Loucy (cell line): ENCODE measurements around the gene TMTC2.

Source experiments
- H2AFZ ChIP-seq: fragments of 200-600 bp; sonication (generic); 2 replicates; pipeline ENCODE4 v1.6.0; 2016; ENCODE audit warnings: antibody characterized with exemption, mild to moderate bottlenecking, low read length, moderate library complexity
- H3F3A ChIP-seq: fragments of 200-600 bp; 2 replicates; pipeline ENCODE4 v1.6.0; 2016; ENCODE audit warnings: antibody characterized with exemption, low read depth, mild to moderate bottlenecking
- H3K27me3 ChIP-seq: fragments of 200-600 bp; sonication (generic); 2 replicates; pipeline ENCODE4 v1.6.1; 2014; ENCODE audit warnings: low read length, mild to moderate bottlenecking; ENCODE audit not compliant: insufficient read depth, poor library complexity, severe bottlenecking
- H3K36me3 ChIP-seq: fragments of 200-600 bp; sonication (generic); 2 replicates; pipeline ENCODE4 v1.6.1; 2016; ENCODE audit warnings: low read length; ENCODE audit not compliant: insufficient read depth
- H3K4me1 ChIP-seq: fragments of 200-600 bp; sonication (generic); 2 replicates; pipeline ENCODE4 v1.5.1; 2014; ENCODE audit warnings: low read length, mild to moderate bottlenecking; ENCODE audit not compliant: insufficient read depth, poor library complexity, severe bottlenecking
- H3K4me2 ChIP-seq: fragments of 200-600 bp; sonication (generic); 2 replicates; pipeline ENCODE4 v1.6.0; 2014; ENCODE audit warnings: antibody characterized with exemption, low read length, low read depth, mild to moderate bottlenecking; ENCODE audit not compliant: poor library complexity, severe bottlenecking
- H3K4me3 ChIP-seq: fragments of 200-600 bp; sonication (generic); 2 replicates; pipeline ENCODE4 v1.5.1; 2014; ENCODE audit warnings: low read length, mild to moderate bottlenecking, mixed read lengths; ENCODE audit not compliant: poor library complexity, severe bottlenecking
- H3K79me2 ChIP-seq: fragments of 200-600 bp; sonication (generic); 2 replicates; pipeline ENCODE4 v1.6.1; 2014; ENCODE audit warnings: low read length; ENCODE audit not compliant: insufficient read depth
- H3K9ac ChIP-seq: fragments of 200-600 bp; sonication (generic); 2 replicates; pipeline ENCODE4 v1.6.0; 2014; ENCODE audit warnings: mild to moderate bottlenecking, low read depth, low read length, moderate library complexity; ENCODE audit not compliant: poor library complexity, severe bottlenecking
- H3K9me2 ChIP-seq: fragments of 200-600 bp; sonication (generic); replicated peaks from 2 replicates; pipeline ENCODE4 v1.6.1; 2016; ENCODE audit warnings: low read depth, low read length, mixed read lengths
- H3K9me3 ChIP-seq: fragments of 200-600 bp; sonication (generic); 2 replicates; pipeline ENCODE4 v1.6.1; 2014; ENCODE audit warnings: mild to moderate bottlenecking, antibody characterized with exemption, low read length, low read depth; ENCODE audit not compliant: insufficient read depth
- H4K20me1 ChIP-seq: fragments of 200-600 bp; sonication (generic); 2 replicates; pipeline ENCODE4 v1.6.0; 2014; ENCODE audit warnings: antibody characterized with exemption, low read length, mild to moderate bottlenecking; ENCODE audit not compliant: insufficient read depth, poor library complexity, severe bottlenecking
- EZH2phosphoT487 ChIP-seq: fragments of 200-600 bp; IDR thresholded peaks from 2 replicates; pipeline ENCODE4 v1.6.1; 2018; ENCODE audit warnings: antibody characterized with exemption, mild to moderate bottlenecking, moderate library complexity, borderline replicate concordance
- TF ChIP-seq, protein P1 (sequence below): fragments of 200-600 bp; sonication (generic); conservative IDR thresholded peaks from 2 replicates; pipeline ENCODE4 v1.5.1; 2014; ENCODE audit warnings: mild to moderate bottlenecking, antibody characterized with exemption, low read length

Gene TMTC2

DNA sequence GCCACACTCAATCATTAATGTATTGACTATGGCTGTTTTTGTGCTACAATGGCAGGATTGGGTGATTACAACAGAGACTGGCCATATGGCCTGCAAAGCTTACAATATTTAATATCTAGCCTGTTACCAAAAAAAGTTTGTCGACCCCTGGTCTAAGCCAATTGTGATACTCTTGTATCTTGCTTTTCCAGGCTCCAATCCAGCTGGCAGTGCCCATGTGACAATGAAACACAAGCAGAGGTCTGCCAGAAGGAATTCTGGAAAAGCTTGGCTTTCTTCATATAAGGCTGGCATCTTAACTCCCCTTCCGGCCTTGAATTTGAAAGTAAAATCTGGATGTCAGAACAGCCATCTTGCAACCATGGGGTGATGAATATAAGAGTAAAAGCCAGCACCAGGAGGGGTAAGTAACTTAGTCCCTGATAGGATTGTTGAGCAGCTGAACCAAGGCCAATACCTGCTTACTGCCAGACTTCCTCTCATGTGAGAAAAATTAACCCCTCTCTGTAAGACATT is 458.7 kb downstream of the TMTC2 start:
- H3F3A ChIP-seq: no peaks in the 10 kb centered on the region
- no peaks in the 10 kb centered on the region for H3K4me1 ChIP-seq
- H3K79me2 ChIP-seq: no peaks in the 10 kb centered on the region
- TF ChIP-seq EZH2phosphoT487: no peak
- TF ChIP-seq, protein P1, sequence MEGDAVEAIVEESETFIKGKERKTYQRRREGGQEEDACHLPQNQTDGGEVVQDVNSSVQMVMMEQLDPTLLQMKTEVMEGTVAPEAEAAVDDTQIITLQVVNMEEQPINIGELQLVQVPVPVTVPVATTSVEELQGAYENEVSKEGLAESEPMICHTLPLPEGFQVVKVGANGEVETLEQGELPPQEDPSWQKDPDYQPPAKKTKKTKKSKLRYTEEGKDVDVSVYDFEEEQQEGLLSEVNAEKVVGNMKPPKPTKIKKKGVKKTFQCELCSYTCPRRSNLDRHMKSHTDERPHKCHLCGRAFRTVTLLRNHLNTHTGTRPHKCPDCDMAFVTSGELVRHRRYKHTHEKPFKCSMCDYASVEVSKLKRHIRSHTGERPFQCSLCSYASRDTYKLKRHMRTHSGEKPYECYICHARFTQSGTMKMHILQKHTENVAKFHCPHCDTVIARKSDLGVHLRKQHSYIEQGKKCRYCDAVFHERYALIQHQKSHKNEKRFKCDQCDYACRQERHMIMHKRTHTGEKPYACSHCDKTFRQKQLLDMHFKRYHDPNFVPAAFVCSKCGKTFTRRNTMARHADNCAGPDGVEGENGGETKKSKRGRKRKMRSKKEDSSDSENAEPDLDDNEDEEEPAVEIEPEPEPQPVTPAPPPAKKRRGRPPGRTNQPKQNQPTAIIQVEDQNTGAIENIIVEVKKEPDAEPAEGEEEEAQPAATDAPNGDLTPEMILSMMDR: no peak
- H3K9me2 ChIP-seq: no peaks in the 10 kb centered on the region
- H3K9me3 ChIP-seq: no peaks in the 10 kb centered on the region
- H3K4me3 ChIP-seq: no peak overlapping the region
- H3K9ac ChIP-seq: no peak overlapping the region
- no peaks in the 10 kb centered on the region for H3K27me3 ChIP-seq
- no peaks in the 10 kb centered on the region for H4K20me1 ChIP-seq
- H2AFZ ChIP-seq: no peak overlapping the region
- H3K36me3 ChIP-seq: no peaks in the 10 kb centered on the region
- H3K4me2 ChIP-seq: no peak overlapping the region

DNA sequence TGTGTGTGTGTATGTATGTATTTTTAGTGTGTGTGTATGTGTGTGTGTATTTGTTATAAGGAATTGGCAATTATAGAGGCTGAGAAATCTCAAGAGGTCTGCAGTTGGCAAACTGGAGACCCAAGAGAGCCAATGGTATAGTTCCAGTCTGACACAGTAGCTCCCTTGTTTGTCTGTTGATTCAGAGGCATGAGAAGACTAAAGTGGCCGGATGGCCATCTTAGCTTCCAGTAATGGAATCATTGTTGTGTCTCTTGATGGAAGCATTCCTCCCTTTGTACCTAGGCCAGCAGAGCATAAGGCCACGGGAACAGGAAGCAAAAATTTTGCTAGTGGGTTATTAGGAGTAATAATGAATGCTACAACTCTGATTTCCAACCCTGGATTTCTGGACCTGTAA is 460.6 kb downstream of the TMTC2 start:
- H3F3A ChIP-seq: no peaks in the 10 kb centered on the region
- no peaks in the 10 kb centered on the region for H4K20me1 ChIP-seq
- no peaks in the 10 kb centered on the region for H3K36me3 ChIP-seq
- no peaks in the 10 kb centered on the region for H3K4me1 ChIP-seq
- no peak overlapping the region for H2AFZ ChIP-seq
- H3K79me2 ChIP-seq: no peaks in the 10 kb centered on the region
- H3K9me2 ChIP-seq: no peaks in the 10 kb centered on the region
- H3K4me3 ChIP-seq: no peak overlapping the region
- no peak overlapping the region for H3K4me2 ChIP-seq
- TF ChIP-seq, protein P1: no peak
- no peak for TF ChIP-seq EZH2phosphoT487
- no peaks in the 10 kb centered on the region for H3K9me3 ChIP-seq
- H3K27me3 ChIP-seq: no peaks in the 10 kb centered on the region
- no peak overlapping the region for H3K9ac ChIP-seq

DNA sequence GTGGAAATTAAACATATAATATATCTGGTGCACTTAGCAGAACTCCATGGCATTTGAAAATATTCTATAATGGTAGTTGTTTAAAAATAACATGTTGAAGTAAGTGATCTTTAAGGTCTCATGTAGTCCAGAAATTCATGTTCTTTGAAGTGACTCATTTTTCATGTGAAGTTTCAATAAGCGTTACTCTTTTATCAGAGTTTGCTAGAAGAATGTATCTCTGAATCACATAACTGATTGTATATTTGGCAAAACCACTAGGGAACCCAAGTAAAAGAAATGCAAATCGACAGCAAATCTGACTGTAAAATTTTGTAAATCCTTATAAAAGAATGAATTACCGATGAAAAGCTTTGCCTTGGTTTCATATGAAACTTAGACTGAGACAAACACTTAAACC is 463.3 kb downstream of the TMTC2 start:
- Histone ChIP-seq H3K79me2 (no peaks in the 10 kb centered on the region), H4K20me1 (no peaks in the 10 kb centered on the region), H3K9me2 (no peaks in the 10 kb centered on the region), H3K27me3 (no peaks in the 10 kb centered on the region), H3K4me3 (no peak overlapping the region), H3K4me1 (no peaks in the 10 kb centered on the region), H3K36me3 (no peaks in the 10 kb centered on the region), H2AFZ (no peak overlapping the region), H3F3A (no peaks in the 10 kb centered on the region), H3K9me3 (no peaks in the 10 kb centered on the region), H3K9ac (no peak overlapping the region), H3K4me2 (no peak overlapping the region)
- TF ChIP-seq, protein P1: no peak
- no peak for TF ChIP-seq EZH2phosphoT487
